Measurements from ENCODE around the gene C18orf63. TPM values are rescaled to one million over a fixed set of nuclear protein-coding genes. Genes with fewer than 3 reads are reported as not detected.

C18orf63 gene
- total and polyA plus RNA-seq, 2 donors (not counting 3 experiments of a cell fraction or from before 2014, with no cell fraction given) = not detected

- ChIA-PET POLR2A (interaction anchor here (0.6 kb wide), 1 partner anchor 1580 kb away, joined by 3 read pairs; no protein-coding TSS in a partner anchor), CTCF (interaction anchor here (0.6 to 2.1 kb wide), 42 partner anchors 9 to 1671 kb away, joined by 3 to 130 read pairs (median 5); partner anchors contain the start of genes CNDP2 and CYB5A)
- H3K9ac ChIP-seq (replicated peaks; ENCODE audit: extremely low read depth, insufficient read depth, low read length) = no peak overlapping the region
- no peak overlapping the region for H2AFZ ChIP-seq (ENCODE audit: low read depth, low read length)
- H3K9me1 ChIP-seq (replicated peaks; ENCODE audit: control insufficient read depth, extremely low read depth, insufficient read depth, low read length) = no peaks in the 10 kb centered on the region
- no TSS peak for BruUV-seq (replicated peaks)
- H3K4me3 ChIP-seq (replicated peaks in 1 of 3; ENCODE audit: insufficient read depth in 1 of 3, low read depth in 1 of 3, low read length in 3 of 3) = no peak overlapping the region
- no peak overlapping the region for H3K4me2 ChIP-seq (ENCODE audit: insufficient read depth, low read length)
- H3K36me3 ChIP-seq (ENCODE audit: control insufficient read depth in 2 of 2, extremely low read depth in 1 of 2, insufficient read depth in 2 of 2, low read length in 2 of 2) = no peaks in the 10 kb centered on the region
- DNase-seq (ENCODE audit: low read depth, low spot score) = peak; percentile 67
- intact Hi-C loops (cut with micrococcal nuclease) (loop anchor here (1.0 kb wide), 3 partner anchors 100 to 260 kb away; no protein-coding TSS in a partner anchor), dilution Hi-C loops (cut with MboI; ENCODE audit: extremely low pct_ligation_motif_present, low sequenced_read_pairs) (no loop called here)
- FAIRE-seq = no peak
- H3K9me3 ChIP-seq (replicated peaks; ENCODE audit: control insufficient read depth, insufficient read depth, low read length) = no peaks in the 10 kb centered on the region
- H3K27ac ChIP-seq (ENCODE audit: insufficient read depth, low read depth, low read length) = no peak overlapping the region
- H3K79me2 ChIP-seq (ENCODE audit: control insufficient read depth, insufficient read depth, low read length) = no peaks in the 10 kb centered on the region
- no peaks in the 10 kb centered on the region for H4K20me1 ChIP-seq (replicated peaks; ENCODE audit: control insufficient read depth, extremely low read depth, insufficient read depth, low read length)
- TF ChIP-seq GATA2 (IDR thresholded peaks at IDR 0.05; ENCODE audit: insufficient read depth, insufficient read length, low read depth, low read length) (no peak), FOS (IDR thresholded peaks at IDR 0.05; ENCODE audit: borderline replicate concordance, insufficient read depth, low read length) (no peak), CTCF (IDR thresholded peaks at IDR 0.05; ENCODE audit: extremely low read depth in 1 of 2, insufficient read depth in 1 of 2, low read depth in 1 of 2, low read length in 2 of 2) (peak; percentile 24 to 25)
- no peaks in the 10 kb centered on the region for H3K4me1 ChIP-seq (ENCODE audit: control insufficient read depth, extremely low read depth, insufficient read depth, low read length)
- peaks cover 0 to 7% of the 10 kb centered on the region in 2 experiments for H3K27me3 ChIP-seq (ENCODE audit: control insufficient read depth in 2 of 2, insufficient read depth in 2 of 2, low read length in 2 of 2)
These were observed 26.9 kb downstream of the C18orf63 start for GRCh38 chr18:74342416-74343043.

- Histone ChIP-seq H3K4me3 (replicated peaks in 1 of 3; ENCODE audit: insufficient read depth in 1 of 3, low read depth in 1 of 3, low read length in 3 of 3) (no peak overlapping the region), H3K9me1 (replicated peaks; ENCODE audit: control insufficient read depth, extremely low read depth, insufficient read depth, low read length) (no peaks in the 10 kb centered on the region), H2AFZ (ENCODE audit: low read depth, low read length) (no peak overlapping the region), H3K4me1 (ENCODE audit: control insufficient read depth, extremely low read depth, insufficient read depth, low read length) (no peaks in the 10 kb centered on the region), H3K79me2 (ENCODE audit: control insufficient read depth, insufficient read depth, low read length) (no peaks in the 10 kb centered on the region), H3K27me3 (ENCODE audit: control insufficient read depth in 2 of 2, insufficient read depth in 2 of 2, low read length in 2 of 2) (no peaks in the 10 kb centered on the region), H4K20me1 (replicated peaks; ENCODE audit: control insufficient read depth, extremely low read depth, insufficient read depth, low read length) (no peaks in the 10 kb centered on the region), H3K36me3 (ENCODE audit: control insufficient read depth in 2 of 2, extremely low read depth in 1 of 2, insufficient read depth in 2 of 2, low read length in 2 of 2) (no peaks in the 10 kb centered on the region), H3K9me3 (replicated peaks; ENCODE audit: control insufficient read depth, insufficient read depth, low read length) (no peaks in the 10 kb centered on the region), H3K4me2 (ENCODE audit: insufficient read depth, low read length) (no peak overlapping the region), H3K9ac (replicated peaks; ENCODE audit: extremely low read depth, insufficient read depth, low read length) (no peak overlapping the region), H3K27ac (ENCODE audit: insufficient read depth, low read depth, low read length) (no peak overlapping the region)
- DNase-seq (ENCODE audit: low read depth, low spot score) (no peak), FAIRE-seq (no peak)
- ChIA-PET CTCF (interaction anchor here (0.5 to 2.3 kb wide), 3 partner anchors 147 to 1640 kb away, joined by 3 to 9 read pairs (median 6); no protein-coding TSS in a partner anchor), POLR2A (no interaction called here)
- TF ChIP-seq FOS (IDR thresholded peaks at IDR 0.05; ENCODE audit: borderline replicate concordance, insufficient read depth, low read length) = no peak
- no peak for TF ChIP-seq GATA2 (IDR thresholded peaks at IDR 0.05; ENCODE audit: insufficient read depth, insufficient read length, low read depth, low read length)
- no peak for TF ChIP-seq POLR2AphosphoS5 (IDR thresholded peaks at IDR 0.05; ENCODE audit: insufficient read depth, low read depth, low read length)
- no peak for TF ChIP-seq EZH2 (IDR thresholded peaks at IDR 0.05; ENCODE audit: borderline replicate concordance, low read depth, low read length, severe bottlenecking)
- no peak for TF ChIP-seq MYC (IDR thresholded peaks at IDR 0.05; ENCODE audit: low read depth, low read length)
- no peak for TF ChIP-seq JUN (IDR thresholded peaks at IDR 0.05; ENCODE audit: borderline replicate concordance, insufficient read depth, insufficient read length, low read depth)
- TF ChIP-seq POLR2A (IDR thresholded peaks at IDR 0.05; ENCODE audit: low read depth, low read length) = no peak
- no peak for TF ChIP-seq CTCF (IDR thresholded peaks at IDR 0.05; ENCODE audit: extremely low read depth in 1 of 2, insufficient read depth in 1 of 2, low read depth in 1 of 2, low read length in 2 of 2)
- TF ChIP-seq MAX (IDR thresholded peaks at IDR 0.05; ENCODE audit: insufficient read depth, insufficient read length) = no peak
- intact Hi-C loops (cut with micrococcal nuclease) (no loop called here), dilution Hi-C loops (cut with MboI; ENCODE audit: extremely low pct_ligation_motif_present, low sequenced_read_pairs) (no loop called here)
- no TSS peak for BruUV-seq (replicated peaks)
These were observed 30.6 kb downstream of the C18orf63 start for GRCh38 chr18:74346206-74346605.

Data from endothelial cell of umbilical vein (primary cell).